ENCODE results near the gene TLL2. TPM values are rescaled to one million over a fixed set of nuclear protein-coding genes. Genes with fewer than 3 reads are reported as not detected.

Gene TLL2
- total and polyA plus RNA-seq, 3 donors from 2014 or later: 0.39 to 0.68 (median 0.67) TPM

GRCh38 chr10:96337106-96337505 lies 176.6 kb downstream of the TLL2 start:
- no peaks in the 10 kb centered on the region for H3K9me3 ChIP-seq
- WGBS, 2 donors: 65 to 79% methylated on average over 2 of the region's 2 CpGs
- intact Hi-C loops (cut with DNase I; ENCODE audit: low total_unique reads): no loop called here

GRCh38 chr10:96334616-96335526 lies 178.9 kb downstream of the TLL2 start:
- intact Hi-C loops (cut with DNase I; ENCODE audit: low total_unique reads): no loop called here
- Histone ChIP-seq H3K4me3 (no peak overlapping the region), H3K27ac (no peak overlapping the region), H3K4me1 (no peaks in the 10 kb centered on the region), H3K9me3 (no peaks in the 10 kb centered on the region), H3K27me3 (no peaks in the 10 kb centered on the region), H3K36me3 (ENCODE audit: low read depth, missing control alignments) (no peaks in the 10 kb centered on the region)
- TF ChIP-seq CTCF (IDR thresholded peaks at IDR 0.05) (peak in 2 of 3 experiments; percentile 49 to 61), POLR2A (IDR thresholded peaks at IDR 0.05) (no peak)
- WGBS, 2 donors: 43 to 47% methylated on average over 5 of the region's 5 CpGs
- DNase-seq: peak; percentile 25

More at GRCh38 chr10:96337106-96337505, 176.6 kb downstream of the TLL2 start:
- Histone ChIP-seq H3K4me1 (no peaks in the 10 kb centered on the region), H3K27ac (no peak overlapping the region), H3K4me3 (no peak overlapping the region), H3K27me3 (no peaks in the 10 kb centered on the region), H3K36me3 (ENCODE audit: low read depth, missing control alignments) (no peaks in the 10 kb centered on the region)
- TF ChIP-seq CTCF (IDR thresholded peaks at IDR 0.05) (no peak), POLR2A (IDR thresholded peaks at IDR 0.05) (no peak)
- peak; percentile 75 for DNase-seq

- Histone ChIP-seq H3K36me3 (ENCODE audit: low read depth, missing control alignments) (no peaks in the 10 kb centered on the region), H3K4me3 (no peak overlapping the region), H3K9me3 (no peaks in the 10 kb centered on the region), H3K27ac (no peak overlapping the region), H3K27me3 (no peaks in the 10 kb centered on the region), H3K4me1 (no peaks in the 10 kb centered on the region)
- TF ChIP-seq CTCF (IDR thresholded peaks at IDR 0.05): no peak
- no peak for TF ChIP-seq POLR2A (IDR thresholded peaks at IDR 0.05)
- DNase-seq: no peak
- 87 to 91% methylated on average over 1 of the region's 1 CpG for WGBS, 2 donors
- intact Hi-C loops (cut with DNase I; ENCODE audit: low total_unique reads): no loop called here
Measured at GRCh38 chr10:96333101-96333500, 180.6 kb downstream of the TLL2 start.

GRCh38 chr10:96327462-96327861 lies 186.3 kb downstream of the TLL2 start:
- no peak for TF ChIP-seq POLR2A (IDR thresholded peaks at IDR 0.05)
- no peak for TF ChIP-seq CTCF (IDR thresholded peaks at IDR 0.05)
- H3K36me3 ChIP-seq (ENCODE audit: low read depth, missing control alignments): no peaks in the 10 kb centered on the region
- DNase-seq: no peak
- H3K4me3 ChIP-seq: no peak overlapping the region
- WGBS, 2 donors: 73 to 82% methylated on average over 7 of the region's 7 CpGs
- no peaks in the 10 kb centered on the region for H3K9me3 ChIP-seq
- no peak overlapping the region for H3K27ac ChIP-seq
- H3K27me3 ChIP-seq: no peaks in the 10 kb centered on the region
- H3K4me1 ChIP-seq: no peaks in the 10 kb centered on the region
- intact Hi-C loops (cut with DNase I; ENCODE audit: low total_unique reads): no loop called here
